ENCODE data around the gene CELSR1.

Gene CELSR1

DNA sequence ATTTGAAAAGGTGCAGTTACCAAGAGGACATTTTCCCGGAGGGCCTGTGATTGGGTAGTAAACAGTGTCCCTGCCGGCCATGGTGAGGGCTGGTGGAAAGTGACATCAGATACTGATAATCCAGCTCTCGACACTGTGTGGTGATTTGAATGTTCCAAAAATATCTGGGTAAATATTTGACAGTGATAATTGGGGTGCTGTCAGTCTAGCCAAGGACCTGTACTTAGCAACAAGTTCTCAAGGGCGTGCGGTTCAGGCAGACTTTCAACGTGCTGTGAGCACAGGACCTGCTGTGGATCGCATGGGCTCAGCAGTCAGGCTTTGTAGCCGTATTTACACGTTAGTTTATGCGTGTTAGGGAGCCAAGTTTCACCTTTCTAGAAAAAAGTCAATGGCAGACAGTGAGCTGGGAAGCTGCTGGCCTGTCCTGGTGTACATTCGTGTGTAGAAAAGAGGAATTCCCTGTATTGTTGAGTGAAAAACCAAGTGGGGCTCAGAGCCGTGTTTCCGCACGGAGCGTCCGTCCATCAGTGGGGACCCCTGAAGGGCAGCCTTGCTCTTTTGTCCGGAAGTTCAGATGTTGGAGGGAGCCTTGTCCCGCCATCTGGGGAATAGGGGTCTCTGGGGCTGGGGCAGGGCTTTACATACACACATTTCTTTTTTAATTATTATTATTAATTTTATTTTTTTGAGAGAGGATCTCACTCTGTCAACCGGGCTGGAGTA lies 190.6 kb downstream of the CELSR1 start:
- H3K9me3 Mint-ChIP-seq = no peaks in the 10 kb centered on the region
- H3K4me1 Mint-ChIP-seq = no peaks in the 10 kb centered on the region
- H3K27ac Mint-ChIP-seq = no peak overlapping the region
- peaks cover 72% of the 10 kb centered on the region for H3K36me3 Mint-ChIP-seq (ENCODE audit: low read depth)
- TF ChIP-seq, protein P1, sequence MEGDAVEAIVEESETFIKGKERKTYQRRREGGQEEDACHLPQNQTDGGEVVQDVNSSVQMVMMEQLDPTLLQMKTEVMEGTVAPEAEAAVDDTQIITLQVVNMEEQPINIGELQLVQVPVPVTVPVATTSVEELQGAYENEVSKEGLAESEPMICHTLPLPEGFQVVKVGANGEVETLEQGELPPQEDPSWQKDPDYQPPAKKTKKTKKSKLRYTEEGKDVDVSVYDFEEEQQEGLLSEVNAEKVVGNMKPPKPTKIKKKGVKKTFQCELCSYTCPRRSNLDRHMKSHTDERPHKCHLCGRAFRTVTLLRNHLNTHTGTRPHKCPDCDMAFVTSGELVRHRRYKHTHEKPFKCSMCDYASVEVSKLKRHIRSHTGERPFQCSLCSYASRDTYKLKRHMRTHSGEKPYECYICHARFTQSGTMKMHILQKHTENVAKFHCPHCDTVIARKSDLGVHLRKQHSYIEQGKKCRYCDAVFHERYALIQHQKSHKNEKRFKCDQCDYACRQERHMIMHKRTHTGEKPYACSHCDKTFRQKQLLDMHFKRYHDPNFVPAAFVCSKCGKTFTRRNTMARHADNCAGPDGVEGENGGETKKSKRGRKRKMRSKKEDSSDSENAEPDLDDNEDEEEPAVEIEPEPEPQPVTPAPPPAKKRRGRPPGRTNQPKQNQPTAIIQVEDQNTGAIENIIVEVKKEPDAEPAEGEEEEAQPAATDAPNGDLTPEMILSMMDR (IDR thresholded peaks at IDR 0.05; ENCODE audit: unreplicated experiment in 3 of 3) = no peak
- no peak overlapping the region for H3K4me3 Mint-ChIP-seq
- H3K27me3 Mint-ChIP-seq (ENCODE audit: low read depth) = no peaks in the 10 kb centered on the region

DNA sequence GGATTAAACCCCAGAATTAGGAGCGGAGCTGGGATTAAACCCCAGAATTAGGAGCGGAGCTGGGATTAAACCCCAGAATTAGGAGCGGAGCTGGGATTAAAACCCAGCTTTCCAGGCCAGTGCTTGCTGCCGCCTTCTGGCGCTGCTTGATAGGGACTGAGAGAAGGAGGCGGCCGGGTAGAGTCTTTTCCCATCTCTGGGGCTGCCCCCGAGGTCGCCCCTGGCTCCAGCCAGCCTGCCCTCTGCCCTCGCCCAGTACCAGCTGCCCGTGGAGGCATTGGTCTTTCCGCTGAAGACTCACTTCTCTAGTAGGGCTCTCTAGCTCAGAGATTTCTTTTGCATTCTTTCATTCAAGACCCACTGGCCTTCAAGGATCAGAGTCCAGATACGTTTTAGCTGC lies 196.7 kb downstream of the CELSR1 start:
- peaks cover 16% of the 10 kb centered on the region for H3K4me1 Mint-ChIP-seq
- no peak overlapping the region for H3K27ac Mint-ChIP-seq
- no peak overlapping the region for H3K4me3 Mint-ChIP-seq
- TF ChIP-seq, protein P1 (IDR thresholded peaks at IDR 0.05; ENCODE audit: unreplicated experiment in 3 of 3) = no peak
- H3K36me3 Mint-ChIP-seq (ENCODE audit: low read depth) = peaks cover 61% of the 10 kb centered on the region
- H3K9me3 Mint-ChIP-seq = no peaks in the 10 kb centered on the region
- no peaks in the 10 kb centered on the region for H3K27me3 Mint-ChIP-seq (ENCODE audit: low read depth)

DNA sequence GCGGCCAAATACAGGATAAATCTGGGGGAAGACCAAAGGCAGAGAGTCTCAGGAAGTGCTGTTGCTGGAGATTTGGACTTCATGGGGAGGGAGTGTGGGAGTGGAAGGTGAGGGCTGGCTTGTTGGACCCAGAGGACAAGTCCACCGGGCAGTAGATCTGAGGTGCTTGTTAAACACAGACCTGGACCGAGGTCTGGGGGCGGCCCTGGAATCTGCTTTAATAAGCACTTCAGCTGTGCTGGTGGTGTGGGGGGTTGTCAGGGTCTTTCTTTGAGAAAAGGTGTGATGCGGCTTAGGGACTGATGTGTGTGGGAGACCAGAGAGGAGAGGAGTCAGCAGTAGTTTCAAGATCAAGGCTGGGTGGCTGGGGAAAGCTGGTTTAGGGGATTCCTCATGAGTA lies 197.5 kb downstream of the CELSR1 start:
- peaks cover 59% of the 10 kb centered on the region for H3K36me3 Mint-ChIP-seq (ENCODE audit: low read depth)
- no peaks in the 10 kb centered on the region for H3K27me3 Mint-ChIP-seq (ENCODE audit: low read depth)
- TF ChIP-seq, protein P1 (IDR thresholded peaks at IDR 0.05; ENCODE audit: unreplicated experiment in 3 of 3) = no peak
- peak overlapping the region in 1 of 3 experiments; percentile 44 for H3K27ac Mint-ChIP-seq
- H3K4me1 Mint-ChIP-seq = peaks cover 20% of the 10 kb centered on the region
- H3K9me3 Mint-ChIP-seq = no peaks in the 10 kb centered on the region
- no peak overlapping the region for H3K4me3 Mint-ChIP-seq

DNA sequence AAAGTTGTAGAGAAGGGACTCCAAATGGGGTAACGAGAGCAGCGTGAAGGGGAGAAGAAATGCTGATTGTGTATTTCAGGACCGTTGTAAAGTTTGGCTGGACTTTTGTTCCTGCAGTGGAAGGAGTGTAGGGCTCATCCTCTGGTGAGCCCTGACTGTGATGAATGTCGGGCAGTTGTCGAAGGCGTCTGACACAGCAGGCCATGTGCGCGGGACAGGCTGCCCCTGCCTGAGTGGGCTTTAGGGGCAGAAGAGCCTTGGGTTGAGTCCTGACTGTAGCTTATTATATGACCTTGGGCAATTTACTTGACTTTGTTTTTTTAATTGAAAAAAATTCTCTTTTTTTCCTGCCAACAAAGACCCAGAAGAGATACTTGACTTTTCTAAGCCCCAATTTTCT lies 198.8 kb downstream of the CELSR1 start:
- no peaks in the 10 kb centered on the region for H3K9me3 Mint-ChIP-seq
- peak overlapping the region in 1 of 3 experiments; percentile 16 for H3K27ac Mint-ChIP-seq
- TF ChIP-seq, protein P1 (IDR thresholded peaks at IDR 0.05; ENCODE audit: unreplicated experiment in 3 of 3) = no peak
- H3K36me3 Mint-ChIP-seq (ENCODE audit: low read depth) = peaks cover 52% of the 10 kb centered on the region
- peaks cover 21% of the 10 kb centered on the region for H3K4me1 Mint-ChIP-seq
- peak overlapping the region in 1 of 3 experiments; percentile 4 for H3K4me3 Mint-ChIP-seq
- H3K27me3 Mint-ChIP-seq (ENCODE audit: low read depth) = no peaks in the 10 kb centered on the region

DNA sequence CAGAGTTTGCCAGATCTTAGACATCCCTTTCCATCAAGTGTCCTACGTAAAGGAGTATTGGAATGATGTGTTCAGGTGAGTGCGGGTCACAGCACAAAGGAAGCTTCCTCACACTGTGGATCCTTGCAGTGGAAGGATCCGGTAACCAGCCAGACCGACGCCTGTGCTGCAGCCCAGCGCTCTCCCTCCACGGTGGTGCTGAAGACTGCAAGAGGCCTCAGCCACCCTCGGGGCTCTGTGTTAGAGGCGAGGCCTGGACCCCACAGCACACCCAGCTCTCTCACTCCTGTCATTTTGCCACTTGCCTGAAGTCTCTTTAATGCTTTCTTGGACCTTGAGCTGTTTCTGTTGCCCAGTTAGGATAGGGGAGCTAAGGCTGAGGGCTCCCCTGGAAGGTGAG lies 199.6 kb downstream of the CELSR1 start:
- peaks cover 21% of the 10 kb centered on the region for H3K4me1 Mint-ChIP-seq
- TF ChIP-seq, protein P1 (IDR thresholded peaks at IDR 0.05; ENCODE audit: unreplicated experiment in 3 of 3) = no peak
- no peak overlapping the region for H3K27ac Mint-ChIP-seq
- peak overlapping the region; percentile 52 to 98 (median 75) for H3K4me3 Mint-ChIP-seq
- H3K9me3 Mint-ChIP-seq = no peaks in the 10 kb centered on the region
- H3K36me3 Mint-ChIP-seq (ENCODE audit: low read depth) = peaks cover 47% of the 10 kb centered on the region
- no peaks in the 10 kb centered on the region for H3K27me3 Mint-ChIP-seq (ENCODE audit: low read depth)
